Upper lobe of left lung (tissue), 6 donors: ENCODE measurements around the gene ARF3. TPM values are rescaled to one million over a fixed set of nuclear protein-coding genes. Genes with fewer than 3 reads are reported as not detected.

Experiments
- ATAC-seq, 2 donors: fragments of 200-7000 bp; cut with Tn5 transposase; one replicate each; pipeline ENCODE4 v1.9.1; 2022; ENCODE audit warnings: mild to moderate bottlenecking in 2 of 2, moderate library complexity in 2 of 2; ENCODE audit not compliant: low FRiP score in 2 of 2
- DNase-seq, 2 donors: peaks; one replicate each; pipeline ENCODE4 v3.0.0-alpha.2; 2019 to 2020
- H3K27ac ChIP-seq, 4 donors: fragments of 200-600 bp; sonication (generic); one replicate each; pipeline ENCODE4 v1.5.1; 2016 to 2019
- H3K27me3 ChIP-seq, 4 donors: fragments of 200-600 bp; sonication (generic); one replicate each; pipeline ENCODE4 v1.5.1; 2017 to 2019
- H3K36me3 ChIP-seq, 4 donors: fragments of 200-600 bp; sonication (generic); one replicate each; pipeline ENCODE4 v1.5.1; 2016 to 2019
- H3K4me1 ChIP-seq, 4 donors: fragments of 200-600 bp; sonication (generic); one replicate each; pipeline ENCODE4 v1.5.1; 2018 to 2019
- H3K4me3 ChIP-seq, 4 donors: fragments of 200-600 bp; sonication (generic); one replicate each; pipeline ENCODE4 v1.5.1; 2017 to 2019; ENCODE audit warnings: mild to moderate bottlenecking in 2 of 4, moderate library complexity in 1 of 4
- H3K9me3 ChIP-seq, 4 donors: fragments of 200-600 bp; sonication (generic); one replicate each; pipeline ENCODE4 v1.5.1; 2018 to 2019
- CTCF ChIP-seq, 6 experiments: fragments of 450-650 bp in 4 of 6; fragments of 200-600 bp in 2 of 6; sonication (generic) in 2 of 6; IDR thresholded peaks; one replicate each; pipeline ENCODE4 v1.5.1; 2016 to 2019; ENCODE audit warnings: antibody characterized with exemption in 6 of 6
- EP300 ChIP-seq, 4 donors: sonication (generic); formaldehyde crosslinking; IDR thresholded peaks; one replicate each; pipeline ENCODE4 v1.5.1; 2017; ENCODE audit warnings: antibody characterized with exemption in 4 of 4, control low read depth in 2 of 4
- POLR2A ChIP-seq, 4 donors: fragments of 450-650 bp; IDR thresholded peaks; one replicate each; pipeline ENCODE4 v1.5.1; 2016 to 2017; ENCODE audit warnings: antibody characterized with exemption in 4 of 4, mild to moderate bottlenecking in 2 of 4
- POLR2AphosphoS5 ChIP-seq, 2 donors: sonication (generic); formaldehyde crosslinking; IDR thresholded peaks; one replicate each; pipeline ENCODE4 v1.5.1; 2017; ENCODE audit warnings: antibody characterized with exemption in 2 of 2
- WGBS, 2 donors: methylation state at CpG; one replicate each; pipeline ENCODE4 v1.1.5; 2017 to 2018; 5-methylcytosine and 5-hydroxymethylcytosine counted together
- total RNA-seq, 6 donors: library from RNA; depleted of rRNA in 4 of 6; stranded (reverse); fragments of >200 nt in 4 of 6; gene quantifications; one replicate each; pipeline versions ENCODE4 v1.1.0 to v1.2.1, GENCODE V29; 2016 to 2021
- donor health status: DM: no; HTN: no; CAD: no; lungs with moderate emphysema.
- donor health status: DM: no; HTN: yes; CAD: no; lungs with severe emphysema.

The ARF3 gene
- total RNA-seq, 6 donors from 2014 or later, result 67.4 to 178 (median 99.2) TPM

GRCh38 chr12:48978741-48979601 lies 21.7 kb upstream of the ARF3 start:
- no peak for ATAC-seq
- peaks cover 0 to 61% (median 38%) of the 10 kb centered on the region in 4 donors for H3K27me3 ChIP-seq
- no peak overlapping the region for H3K27ac ChIP-seq
- WGBS, 2 donors, result 0 to 4% methylated on average over 19 to 33 of the region's 45 CpGs
- H3K9me3 ChIP-seq, result no peaks in the 10 kb centered on the region
- peaks cover 39 to 45% (median 43%) of the 10 kb centered on the region in 4 donors for H3K4me1 ChIP-seq
- H3K36me3 ChIP-seq, result no peaks in the 10 kb centered on the region
- H3K4me3 ChIP-seq, result peak overlapping the region in 3 of 4 donors; percentile 28 to 40 (median 37)
- TF ChIP-seq CTCF (IDR thresholded peaks at IDR 0.05) (no peak), EP300 (IDR thresholded peaks at IDR 0.05) (no peak), POLR2A (IDR thresholded peaks at IDR 0.05) (no peak)
- no peak for DNase-seq

GRCh38 chr12:48978291-48978740 lies 21.0 kb upstream of the ARF3 start, which contains the start of gene WNT1:
Gene WNT1 (plus strand): TSS chr12:48978322. CDS start chr12:48978651, 329 bp downstream.
- TF ChIP-seq POLR2A (IDR thresholded peaks at IDR 0.05) (no peak), EP300 (IDR thresholded peaks at IDR 0.05) (no peak), CTCF (IDR thresholded peaks at IDR 0.05) (peak in 2 of 6 experiments; percentile 1 to 15), POLR2AphosphoS5 (IDR thresholded peaks at IDR 0.05) (no peak)
- no peaks in the 10 kb centered on the region for H3K9me3 ChIP-seq
- 0% methylated on average over 4 of the region's 45 CpGs; no CpG with 5 or more reads in 1 of the 2 donors for WGBS, 2 donors

GRCh38 chr12:48977290-48978281 lies 20.3 kb upstream of the ARF3 start:
- H3K4me1 ChIP-seq, result peaks cover 42 to 59% (median 51%) of the 10 kb centered on the region in 4 donors
- WGBS, 2 donors, result 14 to 16% methylated on average over 26 to 33 of the region's 50 CpGs
- H3K4me3 ChIP-seq, result peak overlapping the region in 3 of 4 donors; percentile 28 to 40 (median 37)
- ATAC-seq (peak; percentile 56 to 66), DNase-seq (peak; percentile 47 to 95)
- H3K36me3 ChIP-seq, result no peaks in the 10 kb centered on the region
- H3K27ac ChIP-seq, result no peak overlapping the region
- no peaks in the 10 kb centered on the region for H3K9me3 ChIP-seq
- peaks cover 0 to 72% (median 45%) of the 10 kb centered on the region in 4 donors for H3K27me3 ChIP-seq
- TF ChIP-seq POLR2AphosphoS5 (IDR thresholded peaks at IDR 0.05), result no peak
- TF ChIP-seq POLR2A (IDR thresholded peaks at IDR 0.05), result no peak
- no peak for TF ChIP-seq EP300 (IDR thresholded peaks at IDR 0.05)
- peak; percentile 86 to 94 (median 91) for TF ChIP-seq CTCF (IDR thresholded peaks at IDR 0.05)

More at GRCh38 chr12:48978291-48978740, 21.0 kb upstream of the ARF3 start, which contains the start of gene WNT1:
- DNase-seq, result peak in 1 of 2 donors; percentile 87
- Histone ChIP-seq H3K4me1 (peaks cover 42 to 52% (median 49%) of the 10 kb centered on the region in 4 donors), H3K27me3 (peaks cover 0 to 65% (median 42%) of the 10 kb centered on the region in 4 donors), H3K27ac (no peak within 1 kb of the TSS), H3K4me3 (peak within 1 kb of the TSS in 3 of 4 donors; percentile 28 to 40 (median 37)), H3K36me3 (no peaks in the 10 kb centered on the region)
- no peak for ATAC-seq

- ATAC-seq, result peak; percentile 58 to 83
- peak; percentile 51 to 77 for DNase-seq
- Histone ChIP-seq H3K27me3 (peaks cover 0 to 71% (median 42%) of the 10 kb centered on the region in 4 donors), H3K4me3 (no peak overlapping the region), H3K36me3 (no peaks in the 10 kb centered on the region), H3K27ac (no peak overlapping the region), H3K9me3 (no peaks in the 10 kb centered on the region), H3K4me1 (peaks cover 43 to 68% (median 52%) of the 10 kb centered on the region in 4 donors)
- TF ChIP-seq CTCF (IDR thresholded peaks at IDR 0.05), result peak; percentile 54 to 71 (median 60)
- TF ChIP-seq POLR2A (IDR thresholded peaks at IDR 0.05), result no peak
- 21 to 35% methylated on average over 6 to 15 of the region's 19 CpGs for WGBS, 2 donors
These were observed 16.8 kb upstream of the ARF3 start for GRCh38 chr12:48973941-48974673.
